A549 (cell line): ENCODE measurements around the gene ARL8B. TPM values are rescaled to one million over a fixed set of nuclear protein-coding genes. Genes with fewer than 3 reads are reported as not detected.

Experiments
- ATAC-seq, 2 experiments: fragments of 200-7000 bp in 1 of 2; fragments of >200 bp in 1 of 2; cut with Nextera tagmentation in 1 of 2; cut with Tn5 transposase in 1 of 2; 3 replicates each; pipeline versions ENCODE4 v1.8.0 to v1.9.1; 2018 to 2020; ENCODE audit warnings: mild to moderate bottlenecking in 1 of 2, moderate library complexity in 1 of 2
- CTCF ChIA-PET: fragments of 300-600 bp; sonication (Branson Sonifier 250); formaldehyde crosslinking; extraction: SDS; loops from one replicate; lab custom pipeline; 2021; ENCODE audit warnings: antibody characterized with exemption, inconsistent platforms; lab: Yijun Ruan, JAX
- POLR2A ChIA-PET: fragments of 350-600 bp; formaldehyde crosslinking; extraction: SDS; loops from one replicate; lab custom pipeline; 2021; ENCODE audit warnings: antibody characterized with exemption, inconsistent platforms; lab: Yijun Ruan, JAX
- DNase-seq, 2 experiments: peaks; one replicate each; pipeline versions ENCODE4 v3.0.0 to v3.0.0-alpha.2; 2011 to 2016; ENCODE audit warnings: low read depth in 1 of 2, low spot score in 1 of 2
- FAIRE-seq: peaks from 2 replicates; lab custom pipeline; 2011; peaks lifted over from hg19 to GRCh38; lab: Jason Lieb, UNC
- H3K27ac ChIP-seq, 2 experiments: fragments of >200 bp; sonication (Bioruptor Twin); formaldehyde crosslinking; 3 replicates each; pipeline ENCODE4 v1.5.1; 2016 to 2017
- H3K4me1 ChIP-seq: fragments of >200 bp; sonication (Bioruptor Twin); formaldehyde crosslinking; 3 replicates; pipeline ENCODE4 v1.6.1; 2016
- H3K4me2 ChIP-seq: fragments of >200 bp; sonication (Bioruptor Twin); formaldehyde crosslinking; 3 replicates; pipeline ENCODE4 v1.6.1; 2016
- H3K4me3 ChIP-seq: fragments of >200 bp; sonication (Bioruptor Twin); formaldehyde crosslinking; 3 replicates; pipeline ENCODE4 v1.5.1; 2016
- H3K9me3 ChIP-seq: fragments of >200 bp; sonication (Bioruptor Twin); formaldehyde crosslinking; 3 replicates; pipeline ENCODE4 v1.6.1; 2016
- CBX8 ChIP-seq: fragments of 200-600 bp; sonication (generic); IDR thresholded peaks from 2 replicates; pipeline ENCODE4 v1.6.1; 2016
- CEBPB ChIP-seq, 2 experiments: fragments of >200 bp in 1 of 2; sonication (Bioruptor Twin) in 1 of 2; formaldehyde crosslinking in 1 of 2; IDR thresholded peaks; 2 replicates each; pipeline ENCODE4 v1.6.1; 2012 to 2016
- CHD4 ChIP-seq: fragments of 200-600 bp; sonication (generic); IDR thresholded peaks from 2 replicates; pipeline ENCODE4 v1.6.1; 2016; ENCODE audit warnings: antibody characterized with exemption, mild to moderate bottlenecking, borderline replicate concordance
- CTCF ChIP-seq: fragments of >200 bp; sonication (Bioruptor Twin); formaldehyde crosslinking; IDR thresholded peaks from 3 replicates; pipeline ENCODE4 v1.5.1; 2016
- EHF ChIP-seq: fragments of 250-450 bp; sonication (Bioruptor Pico); IDR thresholded peaks from 2 replicates; pipeline ENCODE4 v1.5.0; 2020; ENCODE audit warnings: mild to moderate bottlenecking
- EP300 ChIP-seq, 2 experiments: fragments of >200 bp; sonication (Bioruptor Twin); formaldehyde crosslinking; IDR thresholded peaks; 2 replicates in 1 of 2; 3 replicates in 1 of 2; pipeline ENCODE4 v1.6.1; 2016 to 2017
- FOSL2 ChIP-seq, 2 experiments: fragments of 450-650 bp in 1 of 2; fragments of >200 bp in 1 of 2; sonication (Bioruptor Twin) in 1 of 2; formaldehyde crosslinking; IDR thresholded peaks; 2 replicates each; pipeline versions ENCODE4 v1.5.0 to v1.6.1; 2016 to 2020; ENCODE audit warnings: mild to moderate bottlenecking in 1 of 2, moderate library complexity in 1 of 2
- FOXS1 ChIP-seq: fragments of 250-450 bp; sonication (Bioruptor Pico); IDR thresholded peaks from 2 replicates; pipeline ENCODE4 v1.5.0; 2020; ENCODE audit warnings: mild to moderate bottlenecking, moderate library complexity
- GATA3 ChIP-seq: IDR thresholded peaks from 2 replicates; pipeline ENCODE4 v1.6.1; 2012; ENCODE audit warnings: borderline replicate concordance
- HES2 ChIP-seq: fragments of >200 bp; sonication (Bioruptor Twin); formaldehyde crosslinking; IDR thresholded peaks from 2 replicates; pipeline ENCODE4 v1.6.1; 2016
- HMGXB4 ChIP-seq: fragments of 250-450 bp; sonication (Bioruptor Pico); IDR thresholded peaks from 2 replicates; pipeline ENCODE4 v1.5.0; 2021; ENCODE audit warnings: mild to moderate bottlenecking, moderate library complexity, borderline replicate concordance
- JUN ChIP-seq, 2 experiments: fragments of >200 bp; sonication (Bioruptor Twin); formaldehyde crosslinking; IDR thresholded peaks; 2 replicates in 1 of 2; 3 replicates in 1 of 2; pipeline ENCODE4 v1.6.1; 2016 to 2017
- KDM1A ChIP-seq: fragments of 200-600 bp; sonication (generic); IDR thresholded peaks from 2 replicates; pipeline ENCODE4 v1.6.1; 2016; ENCODE audit warnings: low read depth, mild to moderate bottlenecking
- MAFK ChIP-seq: fragments of 450-650 bp; IDR thresholded peaks from 2 replicates; pipeline ENCODE4 v1.6.1; 2014; ENCODE audit not compliant: partially characterized antibody
- NFE2L2 ChIP-seq: fragments of 150-350 bp; conservative IDR thresholded peaks from 2 replicates; pipeline ENCODE4 v1.6.1; 2014; ENCODE audit warnings: low read length
- NR3C1 ChIP-seq: fragments of >200 bp; sonication (Bioruptor Twin); formaldehyde crosslinking; IDR thresholded peaks from 3 replicates; pipeline ENCODE4 v1.6.1; 2017
- PBX3 ChIP-seq: IDR thresholded peaks from 2 replicates; pipeline ENCODE4 v1.6.1; 2012
- POLR2A ChIP-seq: IDR thresholded peaks from 2 replicates; pipeline ENCODE4 v1.6.1; 2012; ENCODE audit warnings: mild to moderate bottlenecking, low read length
- RCOR1 ChIP-seq: fragments of 150-350 bp; IDR thresholded peaks from 2 replicates; pipeline ENCODE4 v1.6.1; 2014; ENCODE audit warnings: antibody characterized with exemption, low read length, low read depth
- RFX5 ChIP-seq: fragments of 450-650 bp; IDR thresholded peaks from 2 replicates; pipeline ENCODE4 v1.7.1; 2014; ENCODE audit warnings: antibody characterized with exemption, mild to moderate bottlenecking, moderate library complexity
- SREBF2 ChIP-seq: fragments of 450-650 bp; IDR thresholded peaks from 2 replicates; pipeline ENCODE4 v1.6.1; 2014; ENCODE audit warnings: mild to moderate bottlenecking, moderate library complexity
- TFCP2L1 ChIP-seq: fragments of 250-450 bp; sonication (Bioruptor Pico); IDR thresholded peaks from 2 replicates; pipeline ENCODE4 v1.5.0; 2021; ENCODE audit warnings: mild to moderate bottlenecking
- WGBS: methylation state at CpG from one replicate; pipeline ENCODE4 v1.1.6; 2017; ENCODE audit errors: missing lambda C conversion rate; 5-methylcytosine and 5-hydroxymethylcytosine counted together
- polyA plus RNA-seq, 4 experiments: library from polyadenylated mRNA; depleted of rRNA in 3 of 4; stranded (reverse); fragments of >200 nt; fragmentation: RNase III in 1 of 4; extraction: RNeasy Plus Mini Kit Qiagen cat#74134 plus additional on column Dnase treatment in 1 of 4; gene quantifications; 2 replicates in 3 of 4; 3 replicates in 1 of 4; pipeline ENCODE4 v1.2.3, GENCODE V29; 2011 to 2017

ARL8B gene
- polyA plus RNA-seq, 2 of the 4 experiments (the other 2 are of a cell fraction), result 51.2 to 51.7 TPM

GRCh38 chr3:5214352-5214751 lies 92.3 kb downstream of the ARL8B start:
- no peak overlapping the region for H3K4me2 ChIP-seq
- no peak for ATAC-seq
- TF ChIP-seq RCOR1 (no peak), FOXS1 (CRISPR knock-in tag) (no peak), TFCP2L1 (CRISPR knock-in tag) (no peak)
- TF ChIP-seq, all 56 proteins: peak for 0
- no peak overlapping the region for H3K27ac ChIP-seq
- CTCF ChIA-PET, result no interaction called here
- whole genome bisulfite sequencing, result 85% methylated on average over 9 of the region's 9 CpGs
- no peaks in the 10 kb centered on the region for H3K4me1 ChIP-seq
- POLR2A ChIA-PET, result no interaction called here
- H3K9me3 ChIP-seq, result no peaks in the 10 kb centered on the region
- FAIRE-seq (no peak), DNase-seq (no peak)
- H3K4me3 ChIP-seq, result no peak overlapping the region

- Histone ChIP-seq H3K4me3 (no peak overlapping the region), H3K4me1 (no peaks in the 10 kb centered on the region), H3K27ac (no peak overlapping the region), H3K4me2 (no peak overlapping the region), H3K9me3 (no peaks in the 10 kb centered on the region)
- WGBS, result 88% methylated on average over 9 of the region's 9 CpGs
- DNase-seq (no peak), ATAC-seq (no peak), FAIRE-seq (no peak)
- ChIA-PET POLR2A (no interaction called here), CTCF (interaction anchor here (0.7 kb wide), 1 partner anchor 9 kb away, joined by 4 read pairs; no protein-coding TSS in a partner anchor)
- TF ChIP-seq FOXS1 (CRISPR knock-in tag), result no peak
- TF ChIP-seq HMGXB4 (CRISPR knock-in tag), result no peak
- no peak for TF ChIP-seq SREBF2
- no peak for TF ChIP-seq EP300 (IDR thresholded peaks at IDR 0.05)
- no peak for TF ChIP-seq JUN (IDR thresholded peaks at IDR 0.05)
- no peak for TF ChIP-seq GATA3
- no peak for TF ChIP-seq FOSL2 (IDR thresholded peaks at IDR 0.05)
- TF ChIP-seq FOSL2 (CRISPR knock-in tag; IDR thresholded peaks at IDR 0.05), result no peak
- no peak for TF ChIP-seq EHF (CRISPR knock-in tag)
- no peak for TF ChIP-seq POLR2A
- no peak for TF ChIP-seq NFE2L2
- no peak for TF ChIP-seq MAFK
- TF ChIP-seq CTCF, result no peak
- no peak for TF ChIP-seq CBX8
- TF ChIP-seq RFX5, result no peak
- TF ChIP-seq NR3C1, result no peak
- TF ChIP-seq HES2, result no peak
- no peak for TF ChIP-seq PBX3
- no peak for TF ChIP-seq CEBPB (IDR thresholded peaks at IDR 0.05)
- TF ChIP-seq CHD4, result no peak
- TF ChIP-seq KDM1A, result no peak
Measured at GRCh38 chr3:5217824-5218595, 95.9 kb downstream of the ARL8B start.
